Upper lobe of right lung (tissue), 1 donor: ENCODE results near the gene MARCHF3. TPM values are rescaled to one million over a fixed set of nuclear protein-coding genes. Genes with fewer than 3 reads are reported as not detected.

ENCODE experiments used
- ATAC-seq: fragments of 200-7000 bp; cut with Tn5 transposase; one replicate; pipeline ENCODE4 v1.9.1; 2020; ENCODE audit warnings: mild to moderate bottlenecking, moderate library complexity
- DNase-seq: peaks from one replicate; pipeline ENCODE4 v3.0.0-alpha.2; 2020
- H3K27ac ChIP-seq: fragments of 200-600 bp; one replicate; pipeline ENCODE4 v1.8.0; 2022
- H3K27me3 ChIP-seq: fragments of 200-600 bp; one replicate; pipeline ENCODE4 v1.8.0; 2022; ENCODE audit warnings: mild to moderate bottlenecking
- H3K36me3 ChIP-seq: fragments of 200-600 bp; one replicate; pipeline ENCODE4 v1.8.0; 2022
- H3K4me1 ChIP-seq: fragments of 200-600 bp; one replicate; pipeline ENCODE4 v1.8.0; 2022
- H3K4me3 ChIP-seq: fragments of 200-600 bp; one replicate; pipeline ENCODE4 v1.8.0; 2022; ENCODE audit warnings: mild to moderate bottlenecking
- H3K9me3 ChIP-seq: fragments of 200-600 bp; one replicate; pipeline ENCODE4 v1.8.0; 2022
- intact Hi-C: fragments of 100-400 bp; cut with DNase I; formaldehyde crosslinking; loops from one replicate; pipeline ENCODE4 v1.11.0; 2022
- total RNA-seq: library from RNA; stranded (reverse); fragmentation: NEBNext Ultra II Directional; extraction: Animal tissue kit (Norgen Biotek cat#: 25700); gene quantifications from one replicate; pipeline ENCODE4 v1.2.1, GENCODE V29; 2021
- TF ChIP-seq, protein P1 (sequence below): fragments of 200-600 bp; IDR thresholded peaks from one replicate; pipeline ENCODE4 v1.8.0; 2022; ENCODE audit warnings: antibody characterized with exemption
- donor health status: DM: no; HTN: yes; CAD: no; lungs with severe emphysema.

The MARCHF3 gene
- total RNA-seq, 1 donor from 2014 or later: 11.1 TPM

DNA sequence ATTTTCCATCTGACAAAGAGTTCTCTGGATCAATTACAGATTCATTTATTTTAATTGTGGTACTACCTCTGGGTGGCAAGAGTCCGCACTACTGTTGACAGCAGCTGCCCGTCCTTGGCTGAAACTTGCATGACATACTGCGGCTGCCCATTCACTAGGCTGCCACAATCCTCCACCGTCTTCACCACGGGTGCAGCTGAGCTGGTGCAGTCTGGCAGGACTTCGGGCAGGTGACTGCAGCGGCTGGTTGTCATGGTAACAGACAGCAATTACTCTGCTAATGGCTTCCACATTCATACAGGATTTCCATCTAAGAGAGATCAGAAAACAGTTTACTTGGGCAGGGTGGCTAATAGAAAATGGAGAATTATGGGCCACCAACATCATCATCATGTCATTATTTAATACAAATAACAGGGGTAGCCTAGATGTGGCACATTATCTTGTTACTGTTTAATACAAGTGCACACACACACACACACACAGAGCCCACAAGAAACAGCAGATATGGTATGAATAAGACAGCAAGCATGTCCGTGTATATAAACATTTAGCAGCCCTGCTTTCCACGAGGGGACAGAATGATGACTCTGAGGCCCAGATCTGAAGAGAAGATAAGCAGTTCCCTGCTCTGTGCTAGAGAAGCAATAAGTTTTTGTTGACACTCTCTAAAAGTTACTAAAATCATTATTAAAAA, 112.3 kb downstream of the MARCHF3 start:
- intact Hi-C loops: no loop called here
- TF ChIP-seq, protein P1, sequence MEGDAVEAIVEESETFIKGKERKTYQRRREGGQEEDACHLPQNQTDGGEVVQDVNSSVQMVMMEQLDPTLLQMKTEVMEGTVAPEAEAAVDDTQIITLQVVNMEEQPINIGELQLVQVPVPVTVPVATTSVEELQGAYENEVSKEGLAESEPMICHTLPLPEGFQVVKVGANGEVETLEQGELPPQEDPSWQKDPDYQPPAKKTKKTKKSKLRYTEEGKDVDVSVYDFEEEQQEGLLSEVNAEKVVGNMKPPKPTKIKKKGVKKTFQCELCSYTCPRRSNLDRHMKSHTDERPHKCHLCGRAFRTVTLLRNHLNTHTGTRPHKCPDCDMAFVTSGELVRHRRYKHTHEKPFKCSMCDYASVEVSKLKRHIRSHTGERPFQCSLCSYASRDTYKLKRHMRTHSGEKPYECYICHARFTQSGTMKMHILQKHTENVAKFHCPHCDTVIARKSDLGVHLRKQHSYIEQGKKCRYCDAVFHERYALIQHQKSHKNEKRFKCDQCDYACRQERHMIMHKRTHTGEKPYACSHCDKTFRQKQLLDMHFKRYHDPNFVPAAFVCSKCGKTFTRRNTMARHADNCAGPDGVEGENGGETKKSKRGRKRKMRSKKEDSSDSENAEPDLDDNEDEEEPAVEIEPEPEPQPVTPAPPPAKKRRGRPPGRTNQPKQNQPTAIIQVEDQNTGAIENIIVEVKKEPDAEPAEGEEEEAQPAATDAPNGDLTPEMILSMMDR: no peak
- Histone ChIP-seq H3K9me3 (no peaks in the 10 kb centered on the region), H3K27me3 (no peaks in the 10 kb centered on the region), H3K36me3 (no peaks in the 10 kb centered on the region), H3K27ac (peak overlapping the region; percentile 36), H3K4me3 (no peak overlapping the region), H3K4me1 (peaks cover 26% of the 10 kb centered on the region)
- DNase-seq (no peak), ATAC-seq (peak; percentile 47)

- ATAC-seq (no peak), DNase-seq (no peak)
- H3K4me1 ChIP-seq: peaks cover 22% of the 10 kb centered on the region
- H3K27ac ChIP-seq: no peak overlapping the region
- H3K4me3 ChIP-seq: no peak overlapping the region
- no peaks in the 10 kb centered on the region for H3K27me3 ChIP-seq
- no peaks in the 10 kb centered on the region for H3K9me3 ChIP-seq
- no peaks in the 10 kb centered on the region for H3K36me3 ChIP-seq
- TF ChIP-seq, protein P1: no peak
- intact Hi-C loops: no loop called here
Measured at GRCh38 chr5:126915496-126915895, 114.9 kb downstream of the MARCHF3 start.

GRCh38 chr5:126914801-126915436, 115.4 kb downstream of the MARCHF3 start:
- H3K27me3 ChIP-seq: no peaks in the 10 kb centered on the region
- no peak overlapping the region for H3K4me3 ChIP-seq
- TF ChIP-seq, protein P1: no peak
- no peaks in the 10 kb centered on the region for H3K9me3 ChIP-seq
- ATAC-seq (peak; percentile 28), DNase-seq (no peak)
- H3K4me1 ChIP-seq: peaks cover 19% of the 10 kb centered on the region
- intact Hi-C loops: no loop called here
- H3K27ac ChIP-seq: no peak overlapping the region
- H3K36me3 ChIP-seq: no peaks in the 10 kb centered on the region

GRCh38 chr5:126912616-126913200, 117.7 kb downstream of the MARCHF3 start:
- no peaks in the 10 kb centered on the region for H3K4me1 ChIP-seq
- intact Hi-C loops: no loop called here
- DNase-seq: no peak
- TF ChIP-seq, protein P1: no peak
- no peak overlapping the region for H3K4me3 ChIP-seq
- H3K36me3 ChIP-seq: no peaks in the 10 kb centered on the region
- H3K27me3 ChIP-seq: no peaks in the 10 kb centered on the region
- no peak for ATAC-seq
- no peak overlapping the region for H3K27ac ChIP-seq
- H3K9me3 ChIP-seq: no peaks in the 10 kb centered on the region

GRCh38 chr5:126911986-126912385, 118.4 kb downstream of the MARCHF3 start:
- Histone ChIP-seq H3K27ac (no peak overlapping the region), H3K9me3 (no peaks in the 10 kb centered on the region), H3K36me3 (no peaks in the 10 kb centered on the region), H3K27me3 (no peaks in the 10 kb centered on the region), H3K4me3 (no peak overlapping the region), H3K4me1 (no peaks in the 10 kb centered on the region)
- DNase-seq (no peak), ATAC-seq (no peak)
- intact Hi-C loops: no loop called here
- TF ChIP-seq, protein P1: no peak
